ENCODE measurements around the gene BEAN1.

Gene BEAN1

DNA sequence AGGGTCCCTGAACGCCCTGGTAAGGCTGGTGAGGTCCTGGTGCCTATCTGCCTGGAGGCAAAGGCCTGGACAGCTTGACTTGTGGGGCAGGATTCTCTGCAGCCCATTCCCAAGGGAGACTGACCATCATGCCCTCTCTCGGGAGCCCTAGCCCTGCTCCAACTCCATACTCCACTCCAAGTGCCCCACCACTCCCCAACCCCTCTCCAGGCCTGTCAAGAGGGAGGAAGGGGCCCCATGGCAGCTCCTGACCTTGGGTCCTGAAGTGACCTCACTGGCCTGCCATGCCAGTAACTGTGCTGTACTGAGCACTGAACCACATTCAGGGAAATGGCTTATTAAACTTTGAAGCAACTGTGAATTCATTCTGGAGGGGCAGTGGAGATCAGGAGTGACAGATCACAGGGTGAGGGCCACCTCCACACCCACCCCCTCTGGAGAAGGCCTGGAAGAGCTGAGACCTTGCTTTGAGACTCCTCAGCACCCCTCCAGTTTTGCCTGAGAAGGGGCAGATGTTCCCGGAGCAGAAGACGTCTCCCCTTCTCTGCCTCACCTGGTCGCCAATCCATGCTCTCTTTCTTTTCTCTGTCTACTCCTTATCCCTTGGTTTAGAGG is 23.5 kb upstream of the BEAN1 start:
- peaks cover 2% of the 10 kb centered on the region for H3K27me3 ChIP-seq (ENCODE audit: insufficient read depth, poor library complexity, severe bottlenecking)
- no peak for DNase-seq (ENCODE audit: low read depth in 1 of 2, low spot score in 1 of 2)
- no peak overlapping the region for H3K4me3 ChIP-seq (replicated peaks; ENCODE audit: insufficient read depth, low read length)
- H3K27ac ChIP-seq (replicated peaks), result no peak overlapping the region
- no peak for TF ChIP-seq POLR2AphosphoS5 (IDR thresholded peaks at IDR 0.05; ENCODE audit: low read depth)
- no peak for TF ChIP-seq SPI1 (IDR thresholded peaks at IDR 0.05; ENCODE audit: borderline replicate concordance, low read depth)
- TF ChIP-seq, protein P1, sequence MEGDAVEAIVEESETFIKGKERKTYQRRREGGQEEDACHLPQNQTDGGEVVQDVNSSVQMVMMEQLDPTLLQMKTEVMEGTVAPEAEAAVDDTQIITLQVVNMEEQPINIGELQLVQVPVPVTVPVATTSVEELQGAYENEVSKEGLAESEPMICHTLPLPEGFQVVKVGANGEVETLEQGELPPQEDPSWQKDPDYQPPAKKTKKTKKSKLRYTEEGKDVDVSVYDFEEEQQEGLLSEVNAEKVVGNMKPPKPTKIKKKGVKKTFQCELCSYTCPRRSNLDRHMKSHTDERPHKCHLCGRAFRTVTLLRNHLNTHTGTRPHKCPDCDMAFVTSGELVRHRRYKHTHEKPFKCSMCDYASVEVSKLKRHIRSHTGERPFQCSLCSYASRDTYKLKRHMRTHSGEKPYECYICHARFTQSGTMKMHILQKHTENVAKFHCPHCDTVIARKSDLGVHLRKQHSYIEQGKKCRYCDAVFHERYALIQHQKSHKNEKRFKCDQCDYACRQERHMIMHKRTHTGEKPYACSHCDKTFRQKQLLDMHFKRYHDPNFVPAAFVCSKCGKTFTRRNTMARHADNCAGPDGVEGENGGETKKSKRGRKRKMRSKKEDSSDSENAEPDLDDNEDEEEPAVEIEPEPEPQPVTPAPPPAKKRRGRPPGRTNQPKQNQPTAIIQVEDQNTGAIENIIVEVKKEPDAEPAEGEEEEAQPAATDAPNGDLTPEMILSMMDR (IDR thresholded peaks at IDR 0.05; ENCODE audit: insufficient read depth, low read length), result no peak
- TF ChIP-seq, protein P2, sequence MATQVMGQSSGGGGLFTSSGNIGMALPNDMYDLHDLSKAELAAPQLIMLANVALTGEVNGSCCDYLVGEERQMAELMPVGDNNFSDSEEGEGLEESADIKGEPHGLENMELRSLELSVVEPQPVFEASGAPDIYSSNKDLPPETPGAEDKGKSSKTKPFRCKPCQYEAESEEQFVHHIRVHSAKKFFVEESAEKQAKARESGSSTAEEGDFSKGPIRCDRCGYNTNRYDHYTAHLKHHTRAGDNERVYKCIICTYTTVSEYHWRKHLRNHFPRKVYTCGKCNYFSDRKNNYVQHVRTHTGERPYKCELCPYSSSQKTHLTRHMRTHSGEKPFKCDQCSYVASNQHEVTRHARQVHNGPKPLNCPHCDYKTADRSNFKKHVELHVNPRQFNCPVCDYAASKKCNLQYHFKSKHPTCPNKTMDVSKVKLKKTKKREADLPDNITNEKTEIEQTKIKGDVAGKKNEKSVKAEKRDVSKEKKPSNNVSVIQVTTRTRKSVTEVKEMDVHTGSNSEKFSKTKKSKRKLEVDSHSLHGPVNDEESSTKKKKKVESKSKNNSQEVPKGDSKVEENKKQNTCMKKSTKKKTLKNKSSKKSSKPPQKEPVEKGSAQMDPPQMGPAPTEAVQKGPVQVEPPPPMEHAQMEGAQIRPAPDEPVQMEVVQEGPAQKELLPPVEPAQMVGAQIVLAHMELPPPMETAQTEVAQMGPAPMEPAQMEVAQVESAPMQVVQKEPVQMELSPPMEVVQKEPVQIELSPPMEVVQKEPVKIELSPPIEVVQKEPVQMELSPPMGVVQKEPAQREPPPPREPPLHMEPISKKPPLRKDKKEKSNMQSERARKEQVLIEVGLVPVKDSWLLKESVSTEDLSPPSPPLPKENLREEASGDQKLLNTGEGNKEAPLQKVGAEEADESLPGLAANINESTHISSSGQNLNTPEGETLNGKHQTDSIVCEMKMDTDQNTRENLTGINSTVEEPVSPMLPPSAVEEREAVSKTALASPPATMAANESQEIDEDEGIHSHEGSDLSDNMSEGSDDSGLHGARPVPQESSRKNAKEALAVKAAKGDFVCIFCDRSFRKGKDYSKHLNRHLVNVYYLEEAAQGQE (IDR thresholded peaks at IDR 0.05; ENCODE audit: insufficient replicate concordance, low read depth), result no peak
- TF ChIP-seq GABPA (IDR thresholded peaks at IDR 0.05; ENCODE audit: low read depth), result no peak

DNA sequence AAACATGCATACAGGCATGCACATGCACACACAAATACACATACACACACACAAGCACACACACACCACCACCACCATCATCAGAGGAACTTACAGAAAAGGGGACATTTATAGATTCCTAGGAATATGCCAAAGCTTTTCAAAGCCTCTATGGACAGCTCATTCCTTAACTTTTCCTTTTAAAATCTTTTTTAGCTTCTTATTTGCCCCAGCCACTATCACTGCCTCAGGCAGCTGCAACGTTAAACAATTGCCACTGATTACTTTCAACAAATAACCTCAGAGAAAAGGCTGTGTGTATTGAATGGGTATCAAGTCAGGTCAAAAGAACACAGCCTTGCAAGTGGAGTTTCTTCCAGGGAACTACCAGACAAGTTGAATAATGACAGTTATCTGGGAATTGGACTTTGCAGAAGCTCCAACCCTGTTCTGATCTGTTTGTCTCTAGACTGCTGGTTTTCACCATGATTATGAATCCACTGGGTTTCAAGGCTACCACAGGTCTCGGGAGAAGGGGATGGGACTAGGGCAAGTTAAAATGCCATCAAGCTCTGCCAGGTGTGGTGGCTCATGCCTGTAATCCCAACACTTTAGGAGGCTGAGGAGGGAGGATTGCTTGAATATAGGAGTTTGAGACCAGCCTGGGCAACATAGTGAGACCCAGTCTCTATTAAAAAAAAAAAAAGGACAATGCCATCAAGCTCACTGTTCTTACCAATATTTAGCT is 21.9 kb upstream of the BEAN1 start:
- Histone ChIP-seq H3K27ac (replicated peaks) (no peak overlapping the region), H3K4me3 (replicated peaks; ENCODE audit: insufficient read depth, low read length) (no peak overlapping the region), H3K27me3 (ENCODE audit: insufficient read depth, poor library complexity, severe bottlenecking) (peaks cover 2% of the 10 kb centered on the region)
- TF ChIP-seq POLR2AphosphoS5 (IDR thresholded peaks at IDR 0.05; ENCODE audit: low read depth), result no peak
- TF ChIP-seq, protein P2 (IDR thresholded peaks at IDR 0.05; ENCODE audit: insufficient replicate concordance, low read depth), result no peak
- no peak for TF ChIP-seq GABPA (IDR thresholded peaks at IDR 0.05; ENCODE audit: low read depth)
- TF ChIP-seq, protein P1 (IDR thresholded peaks at IDR 0.05; ENCODE audit: insufficient read depth, low read length), result no peak
- TF ChIP-seq SPI1 (IDR thresholded peaks at IDR 0.05; ENCODE audit: borderline replicate concordance, low read depth), result no peak
- DNase-seq (ENCODE audit: low read depth in 1 of 2, low spot score in 1 of 2), result no peak

DNA sequence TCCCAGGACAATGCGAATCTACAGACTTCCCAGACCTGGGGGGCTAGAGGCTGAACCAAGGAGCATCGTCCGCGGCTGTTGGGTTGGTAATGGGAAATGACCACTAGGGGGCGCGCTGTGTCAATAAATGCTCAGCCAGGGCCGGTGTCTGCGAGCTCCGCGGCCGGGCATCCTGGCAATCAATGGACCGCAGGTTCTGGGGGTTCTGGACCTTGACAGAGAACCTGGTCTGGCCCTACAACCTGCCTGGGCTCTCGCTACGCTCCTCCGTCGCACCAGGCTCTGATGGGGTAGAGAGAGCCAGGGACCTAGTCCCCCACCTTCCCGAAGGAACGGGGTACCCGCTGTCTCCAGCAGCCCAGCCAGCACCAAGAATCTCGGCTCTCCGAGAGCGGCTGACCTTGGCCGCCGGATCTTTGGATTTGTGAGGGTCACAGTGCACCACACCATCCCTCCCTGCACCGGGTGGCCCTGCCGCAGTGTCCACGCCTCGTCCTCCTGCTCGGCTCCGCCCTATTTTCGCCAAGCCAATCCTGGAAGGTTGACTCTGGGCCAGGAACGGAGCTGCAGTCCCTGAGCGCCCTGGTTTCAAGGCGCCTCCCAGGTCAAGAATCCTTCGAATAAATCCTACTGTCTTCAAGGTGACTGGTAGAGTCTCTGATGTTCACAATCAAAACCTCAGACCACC is 20.4 kb upstream of the BEAN1 start:
- TF ChIP-seq, protein P2 (IDR thresholded peaks at IDR 0.05; ENCODE audit: insufficient replicate concordance, low read depth), result no peak
- TF ChIP-seq POLR2AphosphoS5 (IDR thresholded peaks at IDR 0.05; ENCODE audit: low read depth) (no peak), GABPA (IDR thresholded peaks at IDR 0.05; ENCODE audit: low read depth) (no peak), SPI1 (IDR thresholded peaks at IDR 0.05; ENCODE audit: borderline replicate concordance, low read depth) (no peak)
- TF ChIP-seq, protein P1 (IDR thresholded peaks at IDR 0.05; ENCODE audit: insufficient read depth, low read length), result peak; percentile 65
- DNase-seq (ENCODE audit: low read depth in 1 of 2, low spot score in 1 of 2), result peak in 1 of 2 experiments; percentile 76
- peaks cover 2% of the 10 kb centered on the region for H3K27me3 ChIP-seq (ENCODE audit: insufficient read depth, poor library complexity, severe bottlenecking)
- no peak overlapping the region for H3K27ac ChIP-seq (replicated peaks)
- H3K4me3 ChIP-seq (replicated peaks; ENCODE audit: insufficient read depth, low read length), result peak overlapping the region; percentile 64

Data from HL-60 (cell line).